ENCODE measurements around the gene CDK12.
"Not testable (repeated sequence)": the region's sequence is repeated elsewhere in the genome, so short reads cannot be mapped to it uniquely, and the experiment has no call there.

Gene CDK12

DNA sequence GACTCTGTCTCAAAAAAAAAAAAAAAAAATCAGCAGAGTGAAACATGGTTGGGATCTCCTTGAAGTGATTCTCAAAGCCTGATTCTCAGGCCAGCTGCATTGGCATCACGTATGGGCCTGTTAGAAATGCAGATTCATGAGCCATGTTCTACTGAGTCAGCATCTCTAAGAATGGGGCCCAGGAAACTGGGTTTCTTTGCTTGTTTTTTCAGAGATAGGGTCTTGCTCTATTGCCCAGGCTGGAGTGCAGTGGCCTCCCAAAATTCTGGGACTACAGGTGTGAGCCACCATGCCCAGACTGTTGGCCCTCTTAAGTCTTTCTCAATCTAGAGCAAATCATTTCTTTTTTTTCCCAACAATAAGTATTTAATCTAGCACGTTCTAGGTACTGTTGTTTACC is 47.7 kb downstream of the CDK12 start:
- no peak for DNase-seq

DNA sequence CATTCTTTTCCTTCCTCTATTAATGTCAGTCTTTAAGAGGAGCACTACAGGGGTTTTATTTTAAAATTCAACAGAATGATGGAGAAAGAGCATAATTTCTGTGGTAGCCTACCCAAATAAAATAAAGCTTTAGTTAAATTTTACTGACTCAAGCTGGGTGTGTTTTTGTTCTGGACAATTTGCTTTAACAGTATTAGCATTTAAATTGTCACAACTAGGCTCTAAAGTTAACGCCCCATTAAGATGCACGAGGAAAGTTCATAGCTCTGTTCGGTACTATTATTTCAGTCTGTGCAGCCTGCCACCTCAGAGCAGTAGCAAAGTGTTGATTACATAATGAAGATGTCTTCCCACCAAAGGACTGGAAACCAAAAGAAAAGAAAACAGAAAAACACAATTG is 52.0 kb downstream of the CDK12 start:
- DNase-seq: no peak

DNA sequence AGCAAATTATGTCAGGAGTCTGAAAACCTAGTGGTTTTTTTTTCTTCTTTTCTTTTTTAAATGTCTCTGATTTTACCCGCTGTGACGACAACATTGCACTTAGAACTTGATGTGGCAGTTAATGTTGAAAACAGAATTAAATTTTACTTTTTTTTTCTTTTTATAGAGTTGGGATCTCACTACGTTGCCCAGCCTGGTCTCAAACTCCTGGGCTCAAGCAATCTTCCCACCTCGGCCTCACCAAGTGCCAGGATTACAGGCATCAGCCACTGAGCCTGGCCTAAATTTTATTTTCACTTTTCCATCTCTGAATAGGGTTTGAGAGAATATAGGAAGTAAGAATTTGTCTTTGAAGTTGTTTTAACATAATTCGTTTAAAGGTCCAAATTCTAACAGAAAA is 52.6 kb downstream of the CDK12 start:
- no peak for DNase-seq

DNA sequence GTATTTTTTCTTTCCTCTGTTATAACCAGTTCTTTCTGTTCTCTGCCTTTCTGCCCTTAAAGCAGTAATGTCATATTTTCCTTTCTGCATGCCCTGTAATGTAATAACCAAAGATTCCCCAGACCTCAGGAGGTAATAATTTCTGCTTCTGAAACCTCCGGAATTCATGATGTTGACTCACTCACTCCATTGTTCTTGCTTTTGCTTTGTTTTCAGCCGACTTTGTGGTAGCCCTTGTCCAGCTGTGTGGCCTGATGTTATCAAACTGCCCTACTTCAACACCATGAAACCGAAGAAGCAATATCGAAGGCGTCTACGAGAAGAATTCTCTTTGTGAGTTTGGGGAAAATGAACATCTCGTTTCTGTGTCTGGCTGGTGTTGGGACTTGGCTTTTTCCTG is 55.9 kb downstream of the CDK12 start:
- DNase-seq: no peak

DNA sequence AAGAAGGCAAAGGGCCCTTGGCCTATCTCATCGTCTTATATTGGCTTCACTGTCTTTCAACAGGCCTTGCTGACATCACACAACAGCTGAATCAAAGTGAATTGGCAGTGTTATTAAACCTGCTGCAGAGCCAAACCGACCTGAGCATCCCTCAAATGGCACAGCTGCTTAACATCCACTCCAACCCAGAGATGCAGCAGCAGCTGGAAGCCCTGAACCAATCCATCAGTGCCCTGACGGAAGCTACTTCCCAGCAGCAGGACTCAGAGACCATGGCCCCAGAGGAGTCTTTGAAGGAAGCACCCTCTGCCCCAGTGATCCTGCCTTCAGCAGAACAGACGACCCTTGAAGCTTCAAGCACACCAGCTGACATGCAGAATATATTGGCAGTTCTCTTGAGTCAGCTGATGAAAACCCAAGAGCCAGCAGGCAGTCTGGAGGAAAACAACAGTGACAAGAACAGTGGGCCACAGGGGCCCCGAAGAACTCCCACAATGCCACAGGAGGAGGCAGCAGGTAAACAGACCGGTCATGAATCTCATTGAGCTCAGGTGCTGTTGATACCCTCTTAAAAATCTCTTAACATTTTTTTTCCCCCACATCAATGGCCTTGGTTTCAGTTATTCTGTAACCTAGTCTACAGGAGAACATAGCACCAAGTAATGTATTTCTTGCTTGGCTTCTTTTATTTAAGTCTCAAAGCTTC is 64.7 kb downstream of the CDK12 start:
- no peak for DNase-seq

DNA sequence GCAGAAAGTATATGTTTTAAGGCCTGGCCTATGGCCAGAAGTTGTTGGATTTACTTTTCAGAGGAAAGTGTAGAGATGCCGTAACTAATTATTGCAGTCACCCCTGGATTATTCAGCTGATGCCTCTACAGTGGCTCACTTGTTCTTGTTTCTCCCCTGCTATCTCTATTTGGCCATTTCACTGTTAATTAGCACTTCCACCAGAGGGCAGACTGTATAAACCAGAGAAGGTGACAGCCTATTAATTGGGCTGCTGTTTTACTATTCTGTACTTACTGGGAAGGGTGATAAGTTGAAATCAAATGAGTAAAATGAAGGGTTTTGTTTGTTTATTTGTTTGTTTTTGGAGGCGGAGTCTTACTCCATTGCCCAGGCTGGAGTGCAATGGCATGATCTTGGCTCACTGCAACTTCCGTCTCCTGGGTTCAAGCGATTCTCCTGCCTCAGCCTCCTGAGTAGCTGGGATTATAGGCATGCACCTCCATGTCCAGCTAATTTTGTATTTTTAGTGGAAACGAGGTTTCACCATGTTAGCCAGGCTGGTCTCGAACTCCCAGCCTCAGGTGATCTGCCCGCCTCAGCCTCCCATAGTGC is 66.0 kb downstream of the CDK12 start:
- no peak for DNase-seq

DNA sequence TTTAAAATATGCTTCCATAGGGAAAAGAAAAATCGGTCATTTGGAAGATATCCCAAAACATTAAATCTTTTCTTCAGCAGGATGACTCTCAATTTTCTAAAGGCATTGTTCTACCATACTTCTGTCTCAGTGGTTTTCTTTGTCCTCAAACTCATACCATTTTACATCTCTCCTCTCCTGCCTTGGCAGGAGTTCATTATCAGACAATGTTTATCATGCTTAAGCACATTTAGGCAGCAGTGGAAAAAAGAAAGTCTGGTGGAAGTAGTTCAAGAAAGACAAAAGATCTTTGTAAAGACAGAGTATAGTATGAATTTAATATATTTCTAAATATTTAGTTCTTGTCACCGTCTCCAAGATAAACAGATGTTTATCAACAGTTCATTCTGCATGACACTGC is 68.2 kb downstream of the CDK12 start:
- no peak for DNase-seq

DNA sequence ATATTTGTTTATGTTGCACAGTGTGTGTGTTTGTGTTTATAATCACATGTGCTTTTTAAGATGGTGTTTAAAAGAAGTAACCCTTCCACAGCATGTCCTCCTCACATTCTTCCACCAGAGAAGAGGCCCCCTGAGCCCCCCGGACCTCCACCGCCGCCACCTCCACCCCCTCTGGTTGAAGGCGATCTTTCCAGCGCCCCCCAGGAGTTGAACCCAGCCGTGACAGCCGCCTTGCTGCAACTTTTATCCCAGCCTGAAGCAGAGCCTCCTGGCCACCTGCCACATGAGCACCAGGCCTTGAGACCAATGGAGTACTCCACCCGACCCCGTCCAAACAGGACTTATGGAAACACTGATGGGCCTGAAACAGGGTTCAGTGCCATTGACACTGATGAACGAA is 69.2 kb downstream of the CDK12 start:
- DNase-seq: no peak

DNA sequence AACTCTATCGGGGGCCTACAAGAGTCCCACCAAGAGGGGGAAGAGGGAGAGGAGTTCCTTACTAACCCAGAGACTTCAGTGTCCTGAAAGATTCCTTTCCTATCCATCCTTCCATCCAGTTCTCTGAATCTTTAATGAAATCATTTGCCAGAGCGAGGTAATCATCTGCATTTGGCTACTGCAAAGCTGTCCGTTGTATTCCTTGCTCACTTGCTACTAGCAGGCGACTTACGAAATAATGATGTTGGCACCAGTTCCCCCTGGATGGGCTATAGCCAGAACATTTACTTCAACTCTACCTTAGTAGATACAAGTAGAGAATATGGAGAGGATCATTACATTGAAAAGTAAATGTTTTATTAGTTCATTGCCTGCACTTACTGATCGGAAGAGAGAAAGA is 70.0 kb downstream of the CDK12 start:
- DNase-seq: no peak

DNA sequence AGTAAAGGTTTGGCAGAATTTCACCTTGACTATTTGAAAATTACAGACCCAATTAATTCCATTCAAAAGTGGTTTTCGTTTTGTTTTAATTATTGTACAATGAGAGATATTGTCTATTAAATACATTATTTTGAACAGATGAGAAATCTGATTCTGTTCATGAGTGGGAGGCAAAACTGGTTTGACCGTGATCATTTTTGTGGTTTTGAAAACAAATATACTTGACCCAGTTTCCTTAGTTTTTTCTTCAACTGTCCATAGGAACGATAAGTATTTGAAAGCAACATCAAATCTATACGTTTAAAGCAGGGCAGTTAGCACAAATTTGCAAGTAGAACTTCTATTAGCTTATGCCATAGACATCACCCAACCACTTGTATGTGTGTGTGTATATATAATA is 72.6 kb downstream of the CDK12 start:
- DNase-seq: no peak

DNA sequence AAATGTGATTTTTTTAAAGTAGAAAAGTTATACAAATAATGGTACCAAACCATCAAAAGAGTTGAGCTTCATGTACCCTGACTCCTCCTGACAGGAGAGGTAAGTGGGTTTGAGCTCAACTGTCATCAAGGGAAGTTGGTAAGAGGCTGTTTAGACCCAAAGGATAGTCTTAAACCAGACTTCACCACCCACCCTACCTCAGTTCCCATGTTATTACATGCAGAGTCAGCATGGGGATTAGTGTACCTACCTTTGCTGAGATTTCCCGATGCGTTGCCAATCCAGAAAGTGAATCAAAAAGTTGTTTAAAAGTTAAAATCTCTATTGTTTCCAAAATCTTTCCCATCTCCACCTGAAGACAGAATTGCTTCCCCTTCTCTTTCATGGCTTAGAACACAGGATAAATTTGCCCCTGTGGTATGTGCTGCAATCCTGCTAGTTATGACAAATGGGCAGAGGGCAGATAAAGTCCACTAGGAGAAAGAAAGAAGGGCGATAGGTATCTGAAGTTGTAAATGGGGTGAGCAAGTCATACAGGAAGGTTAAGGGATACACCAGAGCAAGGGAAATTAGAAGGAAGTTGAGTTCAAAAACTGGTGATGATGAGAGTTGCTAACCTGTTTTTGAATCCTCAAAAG is 73.6 kb downstream of the CDK12 start:
- no peak for DNase-seq

DNA sequence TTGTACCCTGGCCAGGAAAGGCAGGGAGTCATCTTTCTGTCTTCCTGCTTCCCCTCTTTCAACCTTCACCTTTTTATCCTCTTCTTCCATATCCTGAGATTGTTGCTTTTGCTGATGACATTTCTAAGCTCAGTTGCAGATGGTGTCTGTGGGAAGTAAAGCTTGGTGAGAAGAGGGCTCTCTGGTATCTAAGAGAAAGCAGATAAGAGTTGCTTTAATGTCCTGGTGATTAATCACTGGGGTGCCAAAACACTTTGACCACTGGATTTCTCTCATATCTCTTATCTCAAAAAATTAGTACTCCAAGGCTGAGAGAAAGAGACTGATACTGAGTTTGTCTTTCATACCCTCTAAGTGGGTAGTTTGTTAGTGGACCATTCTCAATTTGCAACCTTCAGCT is 75.2 kb downstream of the CDK12 start:
- DNase-seq: no peak

DNA sequence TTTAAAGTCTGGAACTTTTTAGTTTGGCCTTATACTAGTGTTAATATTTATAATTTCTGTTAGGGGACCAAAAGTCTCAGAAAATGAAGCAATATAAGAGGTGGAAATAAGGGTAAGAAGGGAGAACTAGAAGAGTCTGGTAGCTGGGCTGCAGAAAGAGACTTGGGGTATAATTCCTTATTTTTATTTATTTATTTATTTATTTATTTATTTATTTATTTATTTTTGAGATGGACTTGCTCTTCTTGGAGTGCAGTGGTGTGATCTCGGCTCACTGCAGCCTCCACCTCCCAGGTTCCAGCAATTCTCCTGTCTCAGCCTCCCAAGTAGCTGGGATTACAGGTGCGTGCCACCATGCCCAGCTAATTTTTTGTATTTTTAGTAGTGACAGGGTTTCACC is 76.1 kb downstream of the CDK12 start:
- not testable (repeated sequence) for DNase-seq

DNA sequence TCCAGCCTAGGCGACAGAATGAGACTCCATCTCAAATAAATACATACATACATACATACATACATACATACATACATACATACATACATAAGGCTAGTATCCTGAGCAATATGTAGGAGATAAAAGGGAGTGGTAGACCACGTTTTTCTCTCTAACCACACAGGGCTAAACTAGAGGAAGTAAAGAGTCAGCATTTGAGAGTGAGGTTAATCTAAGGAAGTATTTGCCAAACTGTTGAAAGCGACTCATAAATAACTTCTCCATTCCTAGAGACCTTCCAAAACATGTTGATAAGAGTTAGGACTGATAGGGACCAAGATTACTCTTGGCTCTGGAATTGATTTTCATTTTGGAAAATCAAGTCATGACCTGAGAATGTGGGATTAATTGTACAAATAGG is 77.6 kb downstream of the CDK12 start:
- no peak for DNase-seq

DNA sequence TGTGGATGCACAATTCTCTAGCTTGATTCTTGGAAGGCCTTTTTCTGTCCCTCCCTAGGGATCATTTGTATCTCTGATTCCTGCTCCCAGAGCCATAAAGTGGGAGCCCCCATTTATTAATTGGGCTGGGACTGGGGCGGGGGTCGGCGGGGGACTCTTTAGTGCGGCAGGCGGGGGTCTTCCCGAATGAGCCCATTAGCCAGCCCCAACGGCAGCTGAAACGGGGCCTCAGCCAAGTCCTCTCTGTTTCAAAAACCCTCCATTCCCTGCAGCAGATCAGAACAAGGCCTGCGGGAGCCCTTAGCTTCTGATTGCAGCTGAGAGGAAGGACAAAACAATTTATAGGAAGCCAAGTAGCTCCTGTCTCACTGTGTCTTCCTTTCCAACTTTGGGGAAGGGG is 79.3 kb downstream of the CDK12 start:
- DNase-seq: no peak

DNA sequence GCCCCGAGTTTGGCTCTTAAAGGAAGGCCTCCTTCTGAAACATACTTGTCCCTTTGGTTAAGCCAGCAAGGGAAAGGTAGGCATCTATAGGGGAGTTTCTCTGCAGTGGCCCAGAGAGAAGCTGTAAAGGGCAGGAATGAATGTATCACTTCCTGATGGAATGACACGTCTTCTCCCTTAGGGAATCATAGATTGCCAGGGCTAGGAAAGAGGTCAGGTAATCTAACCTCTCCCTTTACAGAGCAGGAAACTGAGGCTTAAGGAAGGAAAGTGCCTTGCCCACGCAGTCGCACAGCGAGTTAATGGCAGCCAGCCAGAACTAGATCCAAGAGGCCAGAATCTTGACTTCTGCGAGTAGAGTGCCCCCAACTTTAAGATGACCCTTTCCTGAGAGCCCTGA is 80.4 kb downstream of the CDK12 start:
- DNase-seq: no peak

DNA sequence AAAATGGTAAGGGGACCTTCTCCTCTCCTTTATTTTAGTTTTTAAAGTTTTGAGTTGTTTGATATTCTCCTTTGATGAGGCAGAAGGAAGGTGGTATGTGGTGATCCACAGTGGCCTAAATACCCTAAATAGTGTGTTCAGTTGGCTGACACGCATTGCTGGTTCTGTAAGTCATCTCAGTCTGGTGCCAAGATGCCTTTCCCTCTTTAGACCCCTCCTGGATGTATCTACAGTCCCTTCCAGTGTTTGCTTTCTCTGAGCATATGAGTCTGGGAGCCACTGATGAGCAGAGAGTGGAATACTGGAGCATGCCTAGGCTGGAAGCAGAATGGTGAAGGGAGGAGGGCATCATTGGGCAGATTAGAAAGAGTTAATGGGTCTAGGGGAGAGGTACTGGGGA is 81.9 kb downstream of the CDK12 start:
- no peak for DNase-seq

DNA sequence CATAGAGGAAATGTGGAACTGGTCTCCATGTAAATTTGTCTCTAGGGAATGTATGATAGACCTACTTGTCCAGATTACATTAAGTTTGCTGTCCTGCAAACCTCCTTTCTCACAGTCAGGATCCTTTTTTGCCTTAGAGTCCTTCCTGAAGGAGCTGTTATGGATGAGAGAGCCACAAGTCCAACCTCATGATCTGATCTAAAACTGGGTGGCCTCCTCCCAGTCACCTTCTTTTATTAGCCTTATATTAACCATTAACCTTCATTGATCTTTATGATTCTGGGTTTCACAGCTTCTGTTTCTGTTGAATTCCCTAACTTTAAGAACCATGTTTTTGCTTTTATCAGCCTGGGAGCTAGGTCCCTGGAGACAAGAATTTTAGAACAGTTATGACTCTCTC is 82.4 kb downstream of the CDK12 start:
- no peak for DNase-seq

DNA sequence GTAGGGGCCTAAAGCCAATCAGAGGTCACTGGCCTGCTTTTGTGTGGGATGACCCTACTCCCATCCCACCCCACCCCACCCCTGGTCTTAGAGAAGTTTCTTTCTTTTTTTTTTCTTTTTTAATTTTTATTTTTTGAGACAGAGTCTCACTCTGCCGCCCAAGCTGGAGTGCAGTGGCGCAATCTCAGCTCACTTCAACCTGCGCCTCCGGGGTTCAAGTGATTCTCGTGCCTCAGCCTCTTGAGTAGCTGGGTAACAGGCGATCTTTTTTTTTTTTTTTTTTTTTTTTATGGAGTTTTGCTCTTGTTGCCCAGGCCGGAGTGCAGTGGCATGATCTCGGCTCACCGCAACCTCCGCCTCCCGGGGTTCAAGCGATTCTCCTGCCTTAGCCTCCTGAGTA is 83.1 kb downstream of the CDK12 start:
- DNase-seq: not testable (repeated sequence)

DNA sequence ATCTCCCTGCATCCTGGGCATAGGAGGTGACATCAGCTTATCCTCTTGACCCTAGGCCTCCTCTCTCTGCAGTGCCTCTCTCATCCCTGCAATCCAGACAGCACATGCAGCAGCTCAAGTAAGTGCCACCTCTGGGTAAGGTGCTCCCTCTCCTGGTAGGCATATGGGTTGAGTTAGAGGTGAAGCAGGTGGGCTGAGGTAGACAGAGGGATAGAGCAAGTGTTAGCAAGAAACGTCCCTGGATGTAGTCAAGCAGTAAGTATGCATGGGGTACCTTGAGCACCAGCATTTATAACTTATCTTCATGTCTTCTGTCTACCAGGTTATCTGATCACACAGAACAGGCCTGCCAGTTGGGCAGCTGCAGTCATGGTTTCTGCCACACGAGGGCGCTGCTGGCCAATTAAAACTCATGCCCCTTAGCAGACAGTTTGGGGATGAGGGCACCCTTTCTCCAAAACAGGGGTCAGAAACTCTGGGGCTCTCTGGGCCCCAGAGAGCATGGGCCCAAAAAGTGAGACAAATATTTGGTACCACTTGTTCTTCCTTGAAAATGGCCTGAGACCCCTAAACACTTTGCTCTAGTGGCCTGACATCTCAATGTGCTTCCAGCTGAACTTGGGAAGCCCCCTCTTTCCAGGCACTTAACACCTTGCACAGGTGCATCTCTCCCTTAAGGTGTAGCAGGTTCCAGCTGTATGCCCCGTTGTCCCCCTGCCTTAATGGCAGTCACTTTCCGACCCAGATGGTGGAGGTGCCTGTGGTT is 86.6 kb downstream of the CDK12 start:
- peak; percentile 81 for DNase-seq

DNA sequence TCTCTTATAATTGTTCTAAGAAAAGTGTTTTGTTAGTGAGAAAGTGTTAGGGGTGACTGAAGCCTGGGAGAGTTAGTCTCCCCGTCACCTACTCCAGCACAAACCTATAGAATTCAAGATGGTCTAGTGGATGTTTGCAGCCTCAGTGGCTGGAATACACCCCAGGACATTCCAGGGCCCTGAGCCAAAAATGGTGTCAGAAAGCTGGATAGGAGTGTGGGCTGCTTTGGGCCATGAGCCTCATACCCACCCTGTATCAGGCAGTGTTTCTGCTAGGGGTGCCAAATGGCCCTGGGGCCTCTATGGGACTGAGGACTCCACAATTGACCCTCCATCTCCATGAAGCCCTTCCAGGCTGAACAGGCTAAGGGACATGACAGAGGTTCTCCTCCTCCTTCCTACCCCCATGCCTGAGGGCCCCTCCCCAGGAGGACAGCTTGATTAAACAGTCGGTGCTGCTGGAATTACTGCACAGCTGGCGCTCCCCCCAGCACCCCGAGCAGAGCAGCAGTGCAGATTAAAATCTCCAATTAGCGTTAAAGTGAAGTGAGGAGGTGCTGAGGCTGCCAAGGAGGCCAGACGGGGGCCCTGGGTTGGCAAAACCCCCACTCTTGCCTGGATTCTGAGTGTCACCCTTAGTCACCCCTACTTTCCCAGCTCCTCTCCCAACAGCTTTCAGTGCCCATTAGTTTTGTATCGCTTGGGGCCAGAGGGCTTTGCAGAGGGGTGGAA is 87.4 kb downstream of the CDK12 start:
- DNase-seq: no peak

DNA sequence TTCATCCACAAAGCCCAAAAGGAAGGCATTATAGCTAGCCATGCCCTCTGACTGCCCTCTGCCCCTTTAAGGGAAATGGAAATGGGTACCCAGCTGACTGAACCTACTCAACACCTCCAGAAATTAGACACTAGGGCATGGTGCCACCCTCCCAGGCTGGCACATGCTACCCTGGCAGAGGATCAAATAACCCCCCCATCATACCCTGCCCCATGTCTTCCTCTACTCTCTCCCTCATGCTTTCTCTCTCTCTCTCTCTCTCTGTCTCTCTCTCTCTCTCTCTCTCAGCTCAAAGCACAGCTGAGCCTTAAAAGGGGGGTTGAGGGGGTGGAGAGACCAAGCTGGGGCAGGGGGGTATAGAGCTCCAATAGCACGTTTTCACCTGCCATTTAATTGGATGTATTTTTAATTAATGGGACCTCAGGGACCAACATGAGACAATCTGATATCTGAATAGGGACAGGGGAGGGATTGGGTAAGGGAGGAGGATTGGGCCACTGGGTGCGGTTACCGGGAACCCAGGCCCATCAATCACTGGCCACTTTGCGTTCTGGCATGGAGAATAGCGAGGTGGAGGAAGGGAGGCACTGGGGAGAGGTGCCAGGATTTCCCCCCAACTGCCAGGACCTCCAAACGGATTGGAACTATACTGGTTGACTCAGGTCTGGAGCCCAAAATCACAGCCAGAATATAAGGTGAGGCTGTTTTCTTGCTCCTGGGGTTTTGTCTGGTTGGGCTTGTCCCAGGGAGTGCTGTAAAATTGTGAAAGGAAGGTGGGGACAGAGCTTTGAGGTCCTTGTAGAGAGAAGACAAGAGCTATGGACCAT is 88.7 kb downstream of the CDK12 start:
- DNase-seq: no peak

Measured in activated CD4-positive, CD25-positive, alpha-beta regulatory T cell treated with anti-CD3 and anti-CD28 coated beads, Interleukin-2, amount 50 U/mL, for 72 hours (primary cell).